HUES64 (cell line): Measurements from ENCODE around the gene DNAJA3.

ENCODE experiments used
- H3K27ac ChIP-seq: 2 replicates; pipeline ENCODE4 v1.7.0; 2013; ENCODE audit warnings: low read depth, low read length, inconsistent platforms
- H3K27me3 ChIP-seq: 2 replicates; pipeline ENCODE4 v1.6.1; 2013; ENCODE audit warnings: mild to moderate bottlenecking, low read length; ENCODE audit not compliant: insufficient read depth
- H3K36me3 ChIP-seq: 2 replicates; pipeline ENCODE4 v1.6.1; 2013; ENCODE audit warnings: mild to moderate bottlenecking, low read length; ENCODE audit not compliant: insufficient read depth
- H3K4me1 ChIP-seq: 2 replicates; pipeline ENCODE4 v1.6.1; 2013; ENCODE audit warnings: mild to moderate bottlenecking, low read length, moderate library complexity; ENCODE audit not compliant: insufficient read depth
- H3K4me3 ChIP-seq: 2 replicates; pipeline ENCODE4 v1.5.1; 2013; ENCODE audit warnings: mild to moderate bottlenecking, low read length, moderate library complexity
- H3K9ac ChIP-seq: 2 replicates; pipeline ENCODE4 v1.6.1; 2013; ENCODE audit warnings: mild to moderate bottlenecking, low read depth, low read length
- H3K9me3 ChIP-seq: 2 replicates; pipeline ENCODE4 v1.6.1; 2013; ENCODE audit warnings: low read depth, low read length; ENCODE audit not compliant: insufficient read depth
- WGBS: fragments of 150-250, 120-280 bp; methylation state at CpG from one replicate; pipeline ENCODE4 v1.1.7; 2013; ENCODE audit warnings: missing lambda C conversion rate; 5-methylcytosine and 5-hydroxymethylcytosine counted together

Gene DNAJA3

DNA sequence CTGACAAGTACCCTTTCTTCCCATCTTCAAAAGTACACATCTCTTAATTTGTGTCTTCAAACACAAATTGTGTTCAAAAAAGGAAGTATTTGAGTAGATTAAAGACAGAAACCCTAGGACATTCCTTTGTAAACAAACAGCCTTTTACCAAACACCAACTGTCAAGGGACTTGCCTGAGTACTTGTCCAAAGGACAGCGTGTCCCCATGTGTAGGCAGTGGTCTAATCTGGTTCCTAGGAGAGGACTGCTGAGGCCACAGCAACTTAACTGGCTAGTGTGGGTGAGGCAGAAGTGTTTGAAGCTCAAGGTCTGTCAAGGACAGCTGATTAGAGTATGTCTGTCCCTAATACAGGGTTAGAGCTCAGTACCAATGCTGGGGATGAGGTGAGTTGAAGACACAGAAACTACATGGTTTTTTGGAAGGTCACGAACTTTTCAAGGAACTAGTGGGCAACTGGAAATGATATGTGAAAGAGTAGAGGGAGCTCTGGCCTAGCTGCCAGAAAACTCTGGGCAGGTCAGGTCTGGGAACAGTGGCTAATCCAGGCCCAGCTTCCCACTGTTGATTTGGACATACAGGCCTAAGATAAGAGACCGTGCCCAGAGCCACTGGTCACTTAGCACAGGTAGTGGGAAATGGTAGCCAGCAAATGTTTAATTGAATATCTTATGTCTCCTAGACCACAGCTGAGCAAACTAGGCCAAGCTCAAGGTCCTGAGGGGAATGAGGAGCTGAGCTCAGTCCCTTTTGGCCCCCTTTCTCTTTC lies 60.6 kb downstream of the DNAJA3 start:
- H3K4me3 ChIP-seq: no peak overlapping the region
- H3K9me3 ChIP-seq: no peaks in the 10 kb centered on the region
- no peak overlapping the region for H3K27ac ChIP-seq
- 89% methylated on average over 3 of the region's 3 CpGs for WGBS
- peaks cover 7% of the 10 kb centered on the region; the same call in 1 of the 2 replicates for H3K36me3 ChIP-seq
- H3K4me1 ChIP-seq: no peaks in the 10 kb centered on the region
- H3K9ac ChIP-seq: no peak overlapping the region; the same call in 1 of the 2 replicates
- no peaks in the 10 kb centered on the region for H3K27me3 ChIP-seq

GRCh38 chr16:4487955-4488498 lies 62.4 kb downstream of the DNAJA3 start:
- 92% methylated on average over 5 of the region's 5 CpGs for WGBS
- H3K36me3 ChIP-seq: peaks cover 7% of the 10 kb centered on the region; the same call in 1 of the 2 replicates
- H3K4me3 ChIP-seq: no peak overlapping the region
- no peaks in the 10 kb centered on the region for H3K27me3 ChIP-seq
- H3K9me3 ChIP-seq: no peaks in the 10 kb centered on the region
- H3K4me1 ChIP-seq: no peaks in the 10 kb centered on the region
- no peak overlapping the region for H3K27ac ChIP-seq
- H3K9ac ChIP-seq: no peak overlapping the region

GRCh38 chr16:4488499-4488967 lies 62.9 kb downstream of the DNAJA3 start:
- Histone ChIP-seq H3K36me3 (peaks cover 7% of the 10 kb centered on the region; the same call in 1 of the 2 replicates), H3K9me3 (no peaks in the 10 kb centered on the region)
- 89% methylated on average over 1 of the region's 1 CpG for WGBS

GRCh38 chr16:4489030-4489429 lies 63.4 kb downstream of the DNAJA3 start:
- Histone ChIP-seq H3K4me3 (no peak overlapping the region), H3K9ac (no peak overlapping the region), H3K4me1 (no peaks in the 10 kb centered on the region), H3K9me3 (no peaks in the 10 kb centered on the region), H3K27ac (no peak overlapping the region), H3K36me3 (peaks cover 7% of the 10 kb centered on the region; the same call in 1 of the 2 replicates), H3K27me3 (no peaks in the 10 kb centered on the region)
- 87% methylated on average over 5 of the region's 5 CpGs for WGBS

More at GRCh38 chr16:4488499-4488967, 62.9 kb downstream of the DNAJA3 start:
- H3K27ac ChIP-seq: no peak overlapping the region
- H3K9ac ChIP-seq: no peak overlapping the region
- no peaks in the 10 kb centered on the region for H3K4me1 ChIP-seq
- H3K27me3 ChIP-seq: no peaks in the 10 kb centered on the region
- no peak overlapping the region for H3K4me3 ChIP-seq

GRCh38 chr16:4491898-4492297 lies 66.2 kb downstream of the DNAJA3 start:
- H3K9ac ChIP-seq: no peak overlapping the region

DNA sequence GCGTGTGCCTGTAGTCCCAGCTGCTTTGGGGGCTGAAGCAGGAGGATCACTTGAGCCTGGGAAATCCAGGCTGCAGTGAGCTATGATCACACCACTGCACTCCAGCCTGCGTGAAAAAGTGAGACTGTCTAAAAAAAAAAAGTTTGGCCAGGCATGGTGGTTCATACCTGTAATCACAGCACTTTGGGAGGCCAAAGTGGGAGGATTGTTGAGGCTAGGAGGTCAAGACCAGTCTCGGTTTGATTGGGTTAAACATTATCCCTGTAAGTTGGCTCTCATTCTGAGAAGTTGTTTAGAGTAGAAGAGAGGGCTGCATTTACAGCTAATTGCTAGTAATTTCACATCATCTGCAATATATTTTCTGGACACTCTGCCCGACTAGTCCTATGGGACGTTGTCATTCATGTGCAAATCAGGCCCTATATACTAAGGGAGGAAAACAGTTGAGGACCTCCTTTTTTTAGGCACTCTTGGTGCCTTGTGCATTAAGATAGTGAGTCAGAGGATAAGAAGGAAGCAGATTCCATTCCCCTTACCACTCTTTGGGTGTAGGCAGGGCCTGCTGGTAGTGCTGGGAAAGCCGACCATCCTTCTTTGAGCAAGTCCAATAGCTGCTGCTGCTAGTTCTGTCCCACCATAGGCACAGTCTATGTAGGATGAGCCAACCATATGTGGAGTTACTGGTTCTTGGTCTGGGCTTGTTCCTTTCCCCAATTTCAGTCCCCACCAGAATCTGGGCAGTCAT lies 69.2 kb downstream of the DNAJA3 start:
- 94% methylated on average over 6 of the region's 6 CpGs for WGBS
- no peak overlapping the region for H3K4me3 ChIP-seq
- no peaks in the 10 kb centered on the region for H3K9me3 ChIP-seq
- H3K9ac ChIP-seq: no peak overlapping the region
- no peaks in the 10 kb centered on the region for H3K36me3 ChIP-seq
- no peaks in the 10 kb centered on the region for H3K27me3 ChIP-seq
- no peak overlapping the region for H3K27ac ChIP-seq
- H3K4me1 ChIP-seq: peaks cover 7% of the 10 kb centered on the region; the same call in 1 of the 2 replicates

More at GRCh38 chr16:4491898-4492297, 66.2 kb downstream of the DNAJA3 start:
- WGBS: over 99% methylated on average over 4 of the region's 4 CpGs
- no peak overlapping the region for H3K4me3 ChIP-seq
- H3K27ac ChIP-seq: no peak overlapping the region
- H3K4me1 ChIP-seq: peaks cover 5% of the 10 kb centered on the region; the same call in 1 of the 2 replicates
- H3K36me3 ChIP-seq: no peaks in the 10 kb centered on the region
- H3K27me3 ChIP-seq: no peaks in the 10 kb centered on the region
- H3K9me3 ChIP-seq: no peaks in the 10 kb centered on the region

GRCh38 chr16:4495766-4496165 lies 70.1 kb downstream of the DNAJA3 start:
- Histone ChIP-seq H3K4me3 (no peak overlapping the region), H3K4me1 (peaks cover 16% of the 10 kb centered on the region; the same call in 1 of the 2 replicates), H3K36me3 (no peaks in the 10 kb centered on the region), H3K9me3 (no peaks in the 10 kb centered on the region), H3K27ac (no peak overlapping the region), H3K9ac (no peak overlapping the region), H3K27me3 (no peaks in the 10 kb centered on the region)
- 92% methylated on average over 2 of the region's 2 CpGs for WGBS

- no peaks in the 10 kb centered on the region for H3K9me3 ChIP-seq
- 93% methylated on average over 4 of the region's 4 CpGs for WGBS
- no peak overlapping the region for H3K4me3 ChIP-seq
- peaks cover 21% of the 10 kb centered on the region; the same call in 1 of the 2 replicates for H3K4me1 ChIP-seq
- no peaks in the 10 kb centered on the region for H3K27me3 ChIP-seq
- H3K27ac ChIP-seq: no peak overlapping the region
- no peaks in the 10 kb centered on the region for H3K36me3 ChIP-seq
- H3K9ac ChIP-seq: no peak overlapping the region
These were observed 70.6 kb downstream of the DNAJA3 start for GRCh38 chr16:4496305-4496704.

DNA sequence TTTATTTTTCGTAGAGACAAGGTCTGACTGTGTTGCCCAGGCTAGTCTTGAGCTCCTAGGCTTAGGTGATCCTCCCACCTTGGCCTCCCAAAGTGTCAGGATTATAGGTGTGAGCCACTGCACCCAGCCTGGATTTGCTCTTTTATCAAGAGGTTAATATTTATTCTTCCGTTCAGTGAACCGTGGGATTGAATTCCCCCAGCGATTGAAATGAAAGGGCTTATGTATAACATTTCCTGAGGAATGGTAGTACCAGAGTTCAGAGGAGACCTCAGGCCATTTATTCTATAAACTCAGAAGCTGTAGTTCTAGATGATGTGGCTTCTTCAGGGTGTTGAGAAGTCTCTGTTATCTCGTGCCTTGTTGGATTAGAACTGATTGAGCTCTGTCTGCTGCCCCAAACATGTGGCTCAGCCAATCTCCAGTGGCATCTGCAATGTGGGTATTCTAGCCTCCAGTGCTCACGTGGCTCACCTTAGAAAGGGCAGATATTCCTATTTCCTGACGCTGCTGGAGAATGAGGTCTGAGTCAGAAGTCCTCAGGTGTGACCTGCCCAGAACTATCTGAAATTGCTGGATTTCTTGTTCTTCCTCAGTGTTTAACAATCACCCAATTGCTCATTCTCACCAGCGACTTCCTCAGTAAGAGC lies 73.0 kb downstream of the DNAJA3 start:
- H3K9ac ChIP-seq: no peak overlapping the region
- H3K4me3 ChIP-seq: no peak overlapping the region
- 91% methylated on average over 8 of the region's 8 CpGs for WGBS
- peaks cover 25% of the 10 kb centered on the region; the same call in 1 of the 2 replicates for H3K4me1 ChIP-seq
- no peaks in the 10 kb centered on the region for H3K36me3 ChIP-seq
- no peaks in the 10 kb centered on the region for H3K27me3 ChIP-seq
- H3K9me3 ChIP-seq: no peaks in the 10 kb centered on the region
- H3K27ac ChIP-seq: no peak overlapping the region

DNA sequence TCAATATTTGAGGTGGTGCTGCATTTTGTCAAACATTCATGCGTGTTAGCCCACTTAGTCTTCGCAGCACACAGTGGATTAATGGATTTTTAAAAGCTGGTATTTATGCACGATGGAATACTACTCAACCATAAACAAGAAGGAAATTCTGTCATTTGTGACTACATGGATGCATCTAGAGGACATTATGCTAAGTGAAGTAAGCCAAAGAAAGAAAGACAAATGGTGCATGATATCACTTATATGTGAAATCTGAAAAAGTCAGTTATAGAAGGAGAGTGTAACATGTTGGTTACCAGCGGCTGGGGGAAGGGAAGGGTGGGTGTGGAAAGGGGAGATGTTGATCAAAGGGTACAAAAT lies 73.5 kb downstream of the DNAJA3 start:
- no peak overlapping the region for H3K27ac ChIP-seq
- H3K9me3 ChIP-seq: no peaks in the 10 kb centered on the region
- no peak overlapping the region for H3K4me3 ChIP-seq
- WGBS: 98% methylated on average over 3 of the region's 4 CpGs
- no peaks in the 10 kb centered on the region for H3K27me3 ChIP-seq
- H3K4me1 ChIP-seq: peaks cover 25% of the 10 kb centered on the region; the same call in 1 of the 2 replicates
- H3K9ac ChIP-seq: no peak overlapping the region
- H3K36me3 ChIP-seq: no peaks in the 10 kb centered on the region
